ENCODE data around the gene LCMT1. TPM values are rescaled to one million over a fixed set of nuclear protein-coding genes. Genes with fewer than 3 reads are reported as not detected.

The LCMT1 gene
- total and polyA plus RNA-seq, 2 of the 4 experiments (the other 2 are of a cell fraction): 33.1 to 60.4 TPM

DNA sequence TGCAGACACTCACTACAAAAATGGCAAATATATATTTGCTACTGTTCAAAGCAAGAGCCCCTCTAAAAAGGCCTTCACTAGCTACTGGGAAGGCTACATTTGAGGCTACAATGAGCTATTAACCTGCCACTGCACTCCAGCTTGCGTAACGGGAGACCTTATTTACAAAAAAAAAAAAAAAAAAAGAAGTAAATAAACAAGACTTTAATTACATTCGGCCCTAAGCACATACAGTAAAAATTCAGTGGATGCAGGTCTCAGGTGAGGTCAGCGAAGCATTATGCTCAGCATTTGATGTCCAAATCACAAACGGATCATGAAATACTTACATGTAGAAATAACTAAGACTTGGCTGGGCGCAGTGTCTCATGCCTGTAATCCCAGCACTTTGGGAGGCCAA is 26.7 kb upstream of the LCMT1 start:
- no peak overlapping the region for H3K9ac ChIP-seq (ENCODE audit: low read depth, low read length)
- H3K4me3 ChIP-seq (ENCODE audit: insufficient read depth, low read depth, low read length): no peak overlapping the region
- DNase-seq (no peak), ATAC-seq (ENCODE audit: low read depth) (no peak)
- H3K27ac ChIP-seq (ENCODE audit: insufficient read depth, low read length): no peak overlapping the region
- no peak overlapping the region for H4K91ac ChIP-seq (ENCODE audit: insufficient read depth, low read depth, low read length)
- peaks cover 4% of the 10 kb centered on the region; the same call in 1 of the 2 replicates for H3K9me1 ChIP-seq (ENCODE audit: insufficient read depth, low read length)
- no peak overlapping the region for H2BK120ac ChIP-seq (ENCODE audit: low read depth, low read length)
- no peaks in the 10 kb centered on the region for H3K9me3 ChIP-seq (ENCODE audit: control insufficient read depth, insufficient read depth, low read length)
- H2BK20ac ChIP-seq (ENCODE audit: low read depth, low read length): no peak overlapping the region
- peaks cover 9% of the 10 kb centered on the region for H3K4me1 ChIP-seq (ENCODE audit: control insufficient read depth, insufficient read depth, low read length)
- H2BK5ac ChIP-seq (ENCODE audit: low read depth, low read length, poor library complexity, severe bottlenecking): no peak overlapping the region
- TF ChIP-seq POLR2A (IDR thresholded peaks at IDR 0.05; ENCODE audit: low read depth, low read length): no peak
- no peak for TF ChIP-seq CEBPB (IDR thresholded peaks at IDR 0.05; ENCODE audit: low read depth, low read length)
- TF ChIP-seq, protein P1, sequence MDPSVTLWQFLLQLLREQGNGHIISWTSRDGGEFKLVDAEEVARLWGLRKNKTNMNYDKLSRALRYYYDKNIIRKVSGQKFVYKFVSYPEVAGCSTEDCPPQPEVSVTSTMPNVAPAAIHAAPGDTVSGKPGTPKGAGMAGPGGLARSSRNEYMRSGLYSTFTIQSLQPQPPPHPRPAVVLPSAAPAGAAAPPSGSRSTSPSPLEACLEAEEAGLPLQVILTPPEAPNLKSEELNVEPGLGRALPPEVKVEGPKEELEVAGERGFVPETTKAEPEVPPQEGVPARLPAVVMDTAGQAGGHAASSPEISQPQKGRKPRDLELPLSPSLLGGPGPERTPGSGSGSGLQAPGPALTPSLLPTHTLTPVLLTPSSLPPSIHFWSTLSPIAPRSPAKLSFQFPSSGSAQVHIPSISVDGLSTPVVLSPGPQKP (IDR thresholded peaks at IDR 0.05; ENCODE audit: borderline replicate concordance, low read depth, low read length): no peak
- TF ChIP-seq RFX5 (IDR thresholded peaks at IDR 0.05; ENCODE audit: low read depth, low read length): no peak
- no peak for TF ChIP-seq MXI1 (IDR thresholded peaks at IDR 0.05; ENCODE audit: borderline replicate concordance, low read depth, low read length)
- TF ChIP-seq NFE2L2 (IDR thresholded peaks at IDR 0.05; ENCODE audit: low read depth, low read length): no peak
- TF ChIP-seq, protein P2, sequence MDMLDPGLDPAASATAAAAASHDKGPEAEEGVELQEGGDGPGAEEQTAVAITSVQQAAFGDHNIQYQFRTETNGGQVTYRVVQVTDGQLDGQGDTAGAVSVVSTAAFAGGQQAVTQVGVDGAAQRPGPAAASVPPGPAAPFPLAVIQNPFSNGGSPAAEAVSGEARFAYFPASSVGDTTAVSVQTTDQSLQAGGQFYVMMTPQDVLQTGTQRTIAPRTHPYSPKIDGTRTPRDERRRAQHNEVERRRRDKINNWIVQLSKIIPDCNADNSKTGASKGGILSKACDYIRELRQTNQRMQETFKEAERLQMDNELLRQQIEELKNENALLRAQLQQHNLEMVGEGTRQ (IDR thresholded peaks at IDR 0.05; ENCODE audit: low read depth, low read length): no peak
- TF ChIP-seq BHLHE40 (IDR thresholded peaks at IDR 0.05; ENCODE audit: low read depth, low read length): no peak
- no peak for TF ChIP-seq MAZ (IDR thresholded peaks at IDR 0.05; ENCODE audit: borderline replicate concordance, low read depth, low read length)
- no peak for TF ChIP-seq FOS (IDR thresholded peaks at IDR 0.05; ENCODE audit: low read depth, low read length)
- TF ChIP-seq SMC3 (IDR thresholded peaks at IDR 0.05; ENCODE audit: low read depth, low read length): no peak
- TF ChIP-seq RAD21 (IDR thresholded peaks at IDR 0.05; ENCODE audit: low read length): no peak
- TF ChIP-seq, protein P3, sequence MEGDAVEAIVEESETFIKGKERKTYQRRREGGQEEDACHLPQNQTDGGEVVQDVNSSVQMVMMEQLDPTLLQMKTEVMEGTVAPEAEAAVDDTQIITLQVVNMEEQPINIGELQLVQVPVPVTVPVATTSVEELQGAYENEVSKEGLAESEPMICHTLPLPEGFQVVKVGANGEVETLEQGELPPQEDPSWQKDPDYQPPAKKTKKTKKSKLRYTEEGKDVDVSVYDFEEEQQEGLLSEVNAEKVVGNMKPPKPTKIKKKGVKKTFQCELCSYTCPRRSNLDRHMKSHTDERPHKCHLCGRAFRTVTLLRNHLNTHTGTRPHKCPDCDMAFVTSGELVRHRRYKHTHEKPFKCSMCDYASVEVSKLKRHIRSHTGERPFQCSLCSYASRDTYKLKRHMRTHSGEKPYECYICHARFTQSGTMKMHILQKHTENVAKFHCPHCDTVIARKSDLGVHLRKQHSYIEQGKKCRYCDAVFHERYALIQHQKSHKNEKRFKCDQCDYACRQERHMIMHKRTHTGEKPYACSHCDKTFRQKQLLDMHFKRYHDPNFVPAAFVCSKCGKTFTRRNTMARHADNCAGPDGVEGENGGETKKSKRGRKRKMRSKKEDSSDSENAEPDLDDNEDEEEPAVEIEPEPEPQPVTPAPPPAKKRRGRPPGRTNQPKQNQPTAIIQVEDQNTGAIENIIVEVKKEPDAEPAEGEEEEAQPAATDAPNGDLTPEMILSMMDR (conservative IDR thresholded peaks at IDR 0.05; ENCODE audit: low read depth, low read length): no peak
- TF ChIP-seq MAFK (IDR thresholded peaks at IDR 0.05; ENCODE audit: low read depth, low read length): no peak
- no peak for TF ChIP-seq CHD1 (IDR thresholded peaks at IDR 0.05; ENCODE audit: low read depth, low read length)
- no peak for TF ChIP-seq RCOR1 (IDR thresholded peaks at IDR 0.05; ENCODE audit: insufficient replicate concordance, low read length)
- 100% methylated on average over 1 of the region's 6 CpGs; no CpG with 5 or more reads in 1 of the 2 experiments for WGBS, 2 experiments (ENCODE audit: extremely low coverage in 2 of 2, insufficient read length in 1 of 2)
- BruUV-seq (replicated peaks): no TSS peak
- no peak overlapping the region for H2BK15ac ChIP-seq (ENCODE audit: low read depth, low read length)
- H4K20me1 ChIP-seq (ENCODE audit: insufficient read depth, low read length): no peaks in the 10 kb centered on the region
- H2AK5ac ChIP-seq (ENCODE audit: low read depth, low read length): no peak overlapping the region
- H3K36me3 ChIP-seq (ENCODE audit: control insufficient read depth, insufficient read depth, low read length): no peaks in the 10 kb centered on the region
- dilution Hi-C loops (cut with HindIII; ENCODE audit: low sequenced_read_pairs, unreplicated experiment) (no loop called here), intact Hi-C loops (cut with micrococcal nuclease) (no loop called here), in situ Hi-C loops (cut with MboI; ENCODE audit: low sequenced_read_pairs) (no loop called here)
- H2AK9ac ChIP-seq (replicated peaks; ENCODE audit: low read depth, low read length, poor library complexity): no peak overlapping the region
- H4K5ac ChIP-seq (ENCODE audit: low read depth, low read length): no peak overlapping the region
- no peak overlapping the region for H3K14ac ChIP-seq (replicated peaks; ENCODE audit: low read depth, low read length)
- ChIA-PET POLR2A (ENCODE audit: unreplicated experiment) (interaction anchor here (0.7 kb wide), 1 partner anchor 27 kb away, joined by 10 read pairs; the partner anchor contains the start of gene LCMT1), CTCF (interaction anchor here (0.6 kb wide), 1 partner anchor 15 kb away, joined by 7 read pairs; no protein-coding TSS in a partner anchor)
- no peak overlapping the region for H3K18ac ChIP-seq (ENCODE audit: low read depth, low read length)
- H4K8ac ChIP-seq (ENCODE audit: low read depth in 2 of 2, low read length in 2 of 2): no peak overlapping the region
- H2AFZ ChIP-seq (replicated peaks; ENCODE audit: low read length, poor library complexity): no peak overlapping the region
- no peaks in the 10 kb centered on the region for H3K79me1 ChIP-seq (ENCODE audit: low read depth in 1 of 2, low read length in 2 of 2)
- H3K4me2 ChIP-seq (ENCODE audit: low read depth, low read length): no peak overlapping the region
- no peak overlapping the region for H3K4ac ChIP-seq (ENCODE audit: low read depth, low read length)
- H3K23ac ChIP-seq (ENCODE audit: low read depth, low read length): no peak overlapping the region
- no peaks in the 10 kb centered on the region for H3K27me3 ChIP-seq (ENCODE audit: control insufficient read depth, insufficient read depth, low read length)
- no peak overlapping the region for H3K56ac ChIP-seq (ENCODE audit: extremely low read depth, insufficient read depth, low read length)

Data from IMR-90 (cell line).